ENCODE data around the gene MYO5B.

- TF ChIP-seq CTCF (IDR thresholded peaks at IDR 0.05), result no peak
- TF ChIP-seq EZH2 (IDR thresholded peaks at IDR 0.05; ENCODE audit: borderline replicate concordance, insufficient read depth, low read depth, low read length, poor library complexity, severe bottlenecking), result no peak
Observed at GRCh38 chr18:50193796-50194630, 934 bp downstream of the MYO5B start.

Measured in B cell (primary cell).